ENCODE results near the gene BRD3OS. TPM values are rescaled to one million over a fixed set of nuclear protein-coding genes. Genes with fewer than 3 reads are reported as not detected.

BRD3OS gene
- 21.6 TPM for polyA plus RNA-seq (ENCODE audit: insufficient read length)
- long read RNA-seq, donor 1, full-length matches to known transcripts = 171 of 197 reads
- long read RNA-seq, donor 1, partial matches to known transcripts = 26 of 197 reads
- long read RNA-seq, donor 1, other reads (novel, unspliced or antisense) = 0 of 197 reads
- long read RNA-seq, donor 2, full-length matches to known transcripts = 128 of 128 reads
- long read RNA-seq, donor 2, partial matches to known transcripts = 0 of 128 reads
- long read RNA-seq, donor 2, other reads (novel, unspliced or antisense) = 0 of 128 reads
- long read RNA-seq, donor 3, full-length matches to known transcripts = 95 of 140 reads
- long read RNA-seq, donor 3, partial matches to known transcripts = 45 of 140 reads
- long read RNA-seq, donor 3, other reads (novel, unspliced or antisense) = 0 of 140 reads
- long read RNA-seq, donor 4, transcript BRD3OS-204 (1 exons, 1,689 nt) = major isoform, 16 of 16 reads
- long read RNA-seq, donor 4, partial matches to known transcripts = 0 of 16 reads
- long read RNA-seq, donor 4, other reads (novel, unspliced or antisense) = 0 of 16 reads
- long read RNA-seq, donor 5, full-length matches to known transcripts = 121 of 137 reads
- long read RNA-seq, donor 5, partial matches to known transcripts = 16 of 137 reads
- long read RNA-seq, donor 5, other reads (novel, unspliced or antisense) = 0 of 137 reads
- long read RNA-seq, donor 6, full-length matches to known transcripts = 102 of 102 reads
- long read RNA-seq, donor 6, partial matches to known transcripts = 0 of 102 reads
- long read RNA-seq, donor 6, other reads (novel, unspliced or antisense) = 0 of 102 reads
- long read RNA-seq, donor 7, full-length matches to known transcripts = 153 of 210 reads
- long read RNA-seq, donor 7, partial matches to known transcripts = 57 of 210 reads
- long read RNA-seq, donor 7, other reads (novel, unspliced or antisense) = 0 of 210 reads
- long read RNA-seq, donor 8, full-length matches to known transcripts = 50 of 50 reads
- long read RNA-seq, donor 8, partial matches to known transcripts = 0 of 50 reads
- long read RNA-seq, donor 8, other reads (novel, unspliced or antisense) = 0 of 50 reads

GRCh38 chr9:134024828-134025605, at the start of gene BRD3OS:
Gene BRD3OS (plus strand): TSS chr9:134025481. CDS start chr9:134026748, 1,267 bp downstream.
- peak; percentile 98 for DNase-seq

- no peak for DNase-seq
Measured at GRCh38 chr9:133975511-133975910, 49.8 kb upstream of the BRD3OS start.

DNA sequence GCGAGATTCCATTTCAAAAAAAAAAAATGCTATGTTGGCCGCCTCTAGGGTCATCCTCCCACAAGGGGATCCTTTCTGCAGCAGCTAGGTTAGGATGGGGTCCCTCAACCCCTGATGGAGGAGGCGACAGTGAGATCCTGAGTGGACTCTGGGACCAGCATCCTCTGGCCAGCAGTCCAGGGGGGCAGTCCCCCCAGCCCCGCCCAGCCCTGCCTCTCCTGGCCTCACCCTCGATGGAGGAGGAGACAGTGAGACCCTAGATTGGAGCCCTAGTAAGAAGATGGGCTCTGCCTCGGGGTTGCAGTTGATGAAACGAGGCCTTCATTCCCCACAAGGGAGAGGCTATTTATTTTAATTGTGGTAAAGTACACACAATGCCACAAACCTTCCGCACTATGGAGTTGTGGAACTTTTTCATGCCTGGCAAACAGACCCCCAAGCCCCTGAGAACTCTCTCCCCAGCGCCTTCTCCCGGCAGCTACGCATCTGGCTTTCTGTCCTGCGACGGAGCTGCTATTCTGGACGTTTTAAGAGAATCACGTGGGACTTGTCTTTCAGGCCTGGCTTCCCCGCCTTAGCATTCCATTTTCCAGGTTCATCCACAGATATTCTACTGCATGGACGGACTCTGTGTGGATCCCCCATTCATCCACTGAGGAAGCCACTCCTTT, 49.0 kb upstream of the BRD3OS start:
- no peak for DNase-seq

DNA sequence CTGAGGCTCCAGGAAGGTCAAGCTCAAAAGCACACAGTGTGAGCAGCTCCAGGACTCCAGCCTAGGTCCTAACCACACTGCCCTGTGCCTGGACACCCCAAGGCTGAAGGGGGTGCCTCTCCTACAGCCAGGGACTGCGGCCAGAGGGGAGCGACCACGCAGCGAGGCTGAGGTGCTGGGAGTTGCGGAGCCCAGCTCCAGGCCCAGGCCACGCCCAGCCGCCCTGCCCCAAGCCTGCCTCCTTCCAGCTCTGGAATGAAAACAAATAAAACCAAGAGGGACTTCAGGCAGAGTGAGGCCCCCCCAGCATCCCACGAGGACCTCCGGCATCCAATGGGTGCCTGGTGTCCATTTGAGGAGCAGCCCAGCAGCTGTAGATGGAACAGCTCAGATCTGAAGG, 48.4 kb upstream of the BRD3OS start:
- DNase-seq = no peak

DNA sequence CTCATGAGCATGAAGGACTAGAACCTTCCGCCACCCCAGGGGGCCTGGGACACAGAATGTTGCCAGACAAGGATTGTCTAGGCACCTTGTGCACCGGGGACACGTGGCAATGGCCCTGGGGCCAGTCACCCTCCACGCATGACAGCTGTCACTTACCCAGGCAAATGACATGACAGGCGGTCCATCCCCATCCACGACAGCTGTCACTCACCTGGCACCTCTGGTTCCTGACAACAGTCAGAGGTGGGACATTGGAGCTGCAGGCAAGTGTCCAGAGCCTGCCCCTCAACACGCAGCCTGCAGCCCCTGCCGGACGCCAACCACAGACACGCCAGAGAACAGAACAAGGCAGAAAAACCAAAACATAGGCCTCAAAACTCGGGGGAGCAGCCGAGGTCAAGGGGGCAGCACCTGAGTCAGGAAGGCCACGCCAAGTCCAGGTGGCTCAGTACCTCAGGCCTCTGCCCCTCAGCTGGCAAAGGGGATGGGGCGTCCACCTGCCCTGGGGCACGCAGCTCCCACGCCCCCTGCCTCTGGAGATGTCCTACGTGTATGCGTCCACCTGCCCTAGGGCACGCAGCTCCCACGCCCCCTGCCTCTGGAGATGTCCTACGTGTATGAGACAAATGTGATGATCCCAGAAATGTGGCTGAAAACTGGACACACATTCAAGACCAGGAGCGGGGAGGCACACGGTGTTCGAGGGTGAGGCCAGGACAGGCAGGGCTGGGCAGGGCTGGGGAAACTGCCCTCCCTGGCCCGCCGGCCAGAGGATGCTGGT, 47.7 kb upstream of the BRD3OS start:
- no peak for DNase-seq

- no peak for DNase-seq
Measured at GRCh38 chr9:133978226-133978898, 46.9 kb upstream of the BRD3OS start.

DNA sequence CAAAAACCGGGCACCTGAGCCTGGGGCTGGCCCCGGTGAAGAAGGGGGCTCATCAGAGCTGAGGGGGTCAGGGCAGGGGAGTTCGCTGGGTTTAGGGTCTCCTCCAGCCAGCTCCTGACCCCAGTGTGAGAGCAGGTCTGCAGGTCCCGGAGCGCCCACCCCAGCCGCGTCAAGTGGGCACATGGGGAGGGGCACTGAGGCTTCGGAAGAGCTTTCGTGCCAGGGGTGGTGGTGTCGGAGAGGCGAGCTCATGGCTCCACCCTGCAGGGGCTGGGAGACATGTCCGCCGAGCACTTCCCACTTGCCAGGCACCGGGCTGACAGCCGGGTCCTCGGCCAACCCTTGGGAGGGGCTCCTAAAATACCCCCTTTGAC, 46.4 kb upstream of the BRD3OS start:
- no peak for DNase-seq

DNA sequence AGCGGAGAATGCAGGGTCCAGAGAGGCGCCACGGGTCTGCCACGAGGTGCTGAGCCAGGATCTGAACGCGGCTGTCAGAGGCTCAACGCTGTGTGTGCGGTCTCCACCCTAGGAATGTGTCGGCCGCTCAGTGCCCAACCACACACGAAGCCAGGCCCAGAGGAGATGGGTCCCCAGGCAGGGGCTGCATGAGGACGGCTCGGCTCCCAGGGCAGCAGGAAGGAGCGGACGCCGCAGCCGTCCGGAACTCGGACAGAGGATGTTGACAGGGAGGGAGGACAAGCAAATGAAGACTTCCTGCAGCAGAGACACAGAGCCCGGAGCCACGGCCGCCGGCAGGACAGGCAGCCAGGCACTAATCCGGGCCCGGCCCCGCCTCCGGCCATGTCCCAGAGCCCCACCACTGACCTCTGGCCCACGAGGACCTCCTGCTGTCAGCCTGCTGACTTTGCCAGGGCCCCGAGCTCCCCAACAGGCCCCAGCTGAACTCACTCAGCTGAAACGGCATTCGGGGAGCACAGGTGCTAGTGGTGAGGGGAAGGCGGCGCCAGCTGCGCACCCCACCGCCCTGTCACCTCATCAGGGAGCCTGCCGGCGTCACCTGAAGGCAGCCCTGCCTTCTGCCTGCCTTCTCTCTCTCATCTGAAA, 45.9 kb upstream of the BRD3OS start:
- DNase-seq = no peak

DNA sequence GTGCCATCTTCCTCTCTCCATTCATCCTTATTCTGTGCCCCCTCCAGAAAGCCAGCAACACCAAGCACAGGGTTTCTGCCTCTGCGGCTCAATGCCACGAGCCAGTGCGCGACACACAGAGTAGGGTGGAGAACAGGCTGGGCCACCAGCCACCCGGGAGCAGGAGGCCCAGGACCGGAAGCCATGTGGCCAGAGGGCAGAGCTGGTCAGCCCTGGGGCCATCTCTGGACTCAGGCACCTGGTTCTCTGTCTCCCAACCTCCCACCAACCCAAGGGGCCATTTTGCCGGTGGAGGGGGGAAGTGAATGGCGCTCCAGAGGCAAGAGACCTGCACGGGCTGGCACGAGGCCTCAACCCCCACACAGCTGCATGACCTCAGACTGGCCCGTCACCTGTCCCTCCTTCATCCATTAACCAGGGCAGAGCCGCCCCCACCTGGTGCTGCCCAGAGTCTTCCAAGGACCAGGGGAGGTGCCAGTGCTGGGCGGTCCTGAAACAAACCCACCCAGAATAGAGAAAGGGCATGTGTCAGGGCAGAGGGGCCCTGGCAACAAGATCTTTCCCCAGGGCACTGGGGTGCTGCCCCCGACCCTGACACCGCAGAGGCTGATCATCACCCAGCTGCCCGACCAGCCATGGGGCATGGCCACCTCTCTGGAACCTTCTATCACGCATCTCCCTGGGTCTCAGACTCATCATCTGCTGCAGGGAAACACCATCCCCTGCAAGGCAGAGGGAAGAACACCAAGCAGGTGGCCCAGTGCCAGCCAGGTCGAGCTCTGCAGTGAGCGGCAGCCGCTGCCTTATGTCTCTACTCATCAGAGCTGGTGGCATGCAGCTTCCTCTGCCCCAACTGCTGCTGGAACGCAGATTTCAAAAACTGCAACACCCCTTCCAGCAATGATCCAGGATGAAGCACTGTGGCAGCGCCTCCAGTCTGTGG, 45.1 kb upstream of the BRD3OS start:
- DNase-seq = no peak

- DNase-seq = no peak
Measured at GRCh38 chr9:133980864-133981588, 44.3 kb upstream of the BRD3OS start.

GRCh38 chr9:133981589-133981957, 43.7 kb upstream of the BRD3OS start:
- DNase-seq = no peak

DNA sequence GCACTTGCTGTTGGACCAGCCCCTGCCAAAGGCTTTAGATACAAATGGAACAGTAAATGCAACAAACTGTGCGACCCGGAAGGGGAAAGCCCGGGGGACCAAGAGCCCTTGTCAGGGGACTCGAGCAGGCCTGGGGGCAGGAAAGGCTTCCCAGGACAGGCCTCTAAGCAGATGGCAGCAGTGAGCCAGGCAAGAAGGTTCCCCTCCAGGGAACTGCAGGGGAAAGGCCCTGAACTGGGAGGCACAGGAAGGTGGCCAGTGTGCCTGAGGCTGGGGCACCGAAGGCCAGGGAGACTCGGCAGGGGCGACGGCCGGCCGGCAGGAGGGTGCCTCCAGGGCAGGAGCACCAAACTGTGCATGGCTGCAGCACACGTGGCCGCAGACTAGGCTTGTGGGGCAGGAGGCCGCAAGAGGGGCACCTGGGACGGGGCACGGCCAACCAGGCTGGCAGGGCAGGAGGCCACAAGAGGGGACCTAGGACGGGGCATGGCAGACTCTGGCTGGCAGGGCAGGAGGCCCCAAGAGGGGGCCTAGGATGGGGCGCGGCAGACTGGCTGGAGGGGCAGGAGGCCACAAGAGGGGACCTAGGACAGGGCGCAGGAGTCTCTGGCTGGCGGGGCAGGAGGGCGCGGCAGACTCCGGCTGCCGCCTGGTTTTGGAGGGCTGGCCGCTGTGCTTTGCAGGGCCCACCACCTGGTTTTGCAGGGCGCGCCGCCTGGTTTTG, 43.2 kb upstream of the BRD3OS start:
- DNase-seq = no peak

- DNase-seq = no peak
Measured at GRCh38 chr9:133982971-133983720, 42.1 kb upstream of the BRD3OS start.

DNA sequence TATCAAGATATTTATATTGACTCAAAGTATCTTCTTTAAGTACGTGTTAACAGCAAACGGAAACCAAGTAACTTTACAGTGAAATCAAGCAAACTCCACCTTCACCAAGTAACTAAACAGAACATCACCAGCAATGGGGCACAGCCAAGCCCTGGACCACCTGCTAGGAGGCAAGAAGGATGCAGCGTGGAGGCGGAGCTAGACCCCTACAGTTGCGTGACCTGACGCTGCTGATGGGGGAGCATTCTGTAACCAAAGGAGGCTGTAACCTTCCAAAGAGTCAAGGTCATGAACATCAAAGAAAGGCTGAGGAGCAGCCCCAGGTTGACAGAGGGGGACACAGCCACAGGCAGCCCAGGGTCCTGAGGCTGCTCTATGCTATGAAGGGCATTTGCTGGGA, 39.2 kb upstream of the BRD3OS start:
- no peak for DNase-seq

DNA sequence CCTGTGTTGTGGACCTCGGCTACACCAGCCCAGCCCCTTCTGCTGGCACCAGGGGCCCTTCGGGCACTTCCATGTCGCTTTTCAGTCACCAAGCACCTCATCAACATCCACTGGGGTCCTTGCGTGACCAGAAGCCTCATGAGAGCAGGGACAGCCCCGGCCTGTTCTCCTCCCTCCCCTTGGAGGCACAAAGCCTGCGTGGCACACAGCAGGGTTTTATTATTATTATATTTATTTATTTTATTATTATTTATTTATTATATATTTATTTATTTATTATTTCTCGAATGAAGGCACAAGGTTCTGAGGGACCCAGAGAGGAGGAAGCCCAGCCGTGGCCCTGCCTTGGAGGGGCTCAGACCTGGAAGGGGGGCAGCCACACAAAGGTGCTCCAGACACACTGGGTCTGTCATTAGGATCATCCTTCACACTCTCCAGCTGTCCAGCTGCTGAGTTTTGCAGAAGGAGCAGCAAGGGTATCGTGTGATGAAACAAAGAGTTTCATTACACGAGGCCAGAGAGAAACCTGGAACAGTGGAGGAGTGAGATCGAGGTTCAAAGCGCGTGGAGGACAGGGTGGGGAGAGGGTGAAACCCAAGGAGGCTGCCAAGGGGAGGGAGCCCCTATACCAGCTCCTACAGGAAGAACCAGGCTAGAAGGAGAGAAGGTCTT, 38.4 kb upstream of the BRD3OS start:
- no peak for DNase-seq

DNA sequence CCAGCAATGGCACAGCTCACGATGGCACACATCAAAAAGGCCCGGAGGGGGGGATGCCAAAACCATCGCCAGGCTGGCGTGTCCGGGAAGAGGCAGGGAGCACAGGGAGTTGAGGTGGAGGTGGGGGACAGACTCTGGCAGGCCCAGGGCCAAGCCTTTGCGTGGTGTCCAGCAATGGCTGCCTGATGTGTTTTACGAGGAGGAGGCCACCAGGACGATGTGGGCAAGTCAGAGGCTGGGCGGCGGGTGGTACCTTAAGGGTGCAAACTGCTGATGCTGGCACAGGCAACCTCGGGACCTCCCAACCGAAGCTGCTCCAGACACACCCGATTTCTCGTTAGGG, 37.9 kb upstream of the BRD3OS start:
- no peak for DNase-seq
